Smooth muscle cell (in vitro differentiated cells): ENCODE data around the gene CHRM1. TPM values are rescaled to one million over a fixed set of nuclear protein-coding genes. Genes with fewer than 3 reads are reported as not detected.

ENCODE experiments used
- DNase-seq: peaks from one replicate; lab custom pipeline; 2025; ENCODE audit not compliant: unreplicated experiment; lab: John Stamatoyannopoulos, UW
- H2AFZ ChIP-seq: fragments of 200-600 bp; sonication (generic); 2 replicates; pipeline ENCODE4 v1.6.0; 2016; ENCODE audit warnings: antibody characterized with exemption, low read depth, mild to moderate bottlenecking
- H3F3A ChIP-seq: fragments of 200-600 bp; sonication (generic); 2 replicates; pipeline ENCODE4 v1.6.0; 2017; ENCODE audit warnings: antibody characterized with exemption, low read depth
- H3K27ac ChIP-seq: fragments of 200-600 bp; sonication (generic); 2 replicates; pipeline ENCODE4 v1.5.1; 2016; ENCODE audit warnings: low read depth, mild to moderate bottlenecking
- H3K27me3 ChIP-seq: fragments of 200-600 bp; sonication (generic); 2 replicates; pipeline ENCODE4 v1.6.1; 2016; ENCODE audit warnings: low read depth, mild to moderate bottlenecking
- H3K36me3 ChIP-seq: fragments of 200-600 bp; sonication (generic); 2 replicates; pipeline ENCODE4 v1.5.1; 2016; ENCODE audit warnings: low read depth
- H3K4me1 ChIP-seq: fragments of 200-600 bp; sonication (generic); 2 replicates; pipeline ENCODE4 v1.5.1; 2016; ENCODE audit warnings: low read depth
- H3K4me2 ChIP-seq: fragments of 200-600 bp; sonication (generic); 2 replicates; pipeline ENCODE4 v1.6.0; 2016; ENCODE audit warnings: mild to moderate bottlenecking
- H3K4me3 ChIP-seq: fragments of 200-600 bp; sonication (generic); 2 replicates; pipeline ENCODE4 v1.5.1; 2016; ENCODE audit warnings: mild to moderate bottlenecking
- H3K79me2 ChIP-seq: fragments of 200-600 bp; sonication (generic); 2 replicates; pipeline ENCODE4 v1.6.0; 2016; ENCODE audit warnings: low read depth, mild to moderate bottlenecking
- H3K9ac ChIP-seq: fragments of 200-600 bp; sonication (generic); 2 replicates; pipeline ENCODE4 v1.6.0; 2016; ENCODE audit warnings: low read depth
- H3K9me3 ChIP-seq: fragments of 200-600 bp; sonication (generic); replicated peaks from 2 replicates; pipeline ENCODE4 v1.5.1; 2016; ENCODE audit warnings: low read depth
- H4K20me1 ChIP-seq: fragments of 200-600 bp; sonication (generic); 2 replicates; pipeline ENCODE4 v1.6.0; 2016; ENCODE audit warnings: low read depth
- WGBS: methylation state at CpG from one replicate; pipeline ENCODE4 v1.1.7; 2016; ENCODE audit warnings: low lambda C conversion rate; 5-methylcytosine and 5-hydroxymethylcytosine counted together
- polyA plus RNA-seq: library from polyadenylated mRNA; unstranded; fragments of >200 nt; fragmentation: Nextera tagmentation; extraction: Ambion mirVana; gene quantifications from 2 replicates; pipeline ENCODE4 v1.2.1, GENCODE V29; 2016
- total RNA-seq: library from RNA; depleted of rRNA; stranded (reverse); fragments of >200 nt; gene quantifications from 2 replicates; pipeline ENCODE4 v1.2.3, GENCODE V29; 2014
- TF ChIP-seq, protein P1 (sequence below): fragments of 200-600 bp; sonication (generic); IDR thresholded peaks from 2 replicates; pipeline ENCODE4 v1.5.1; 2017; ENCODE audit warnings: borderline replicate concordance, mild to moderate bottlenecking, antibody characterized with exemption; ENCODE audit not compliant: insufficient read depth, poor library complexity, severe bottlenecking

Gene CHRM1
- total and polyA plus RNA-seq, 2 experiments from 2014 or later, result not detected

GRCh38 chr11:62930666-62931065 is 9.5 kb upstream of the CHRM1 start:
- Histone ChIP-seq H3K4me2 (no peak overlapping the region), H2AFZ (no peak overlapping the region), H3K4me3 (no peak overlapping the region), H3K4me1 (peaks cover 8% of the 10 kb centered on the region), H3K9me3 (no peaks in the 10 kb centered on the region), H3F3A (no peaks in the 10 kb centered on the region), H3K27me3 (peaks cover 42% of the 10 kb centered on the region), H3K27ac (no peak overlapping the region), H4K20me1 (no peaks in the 10 kb centered on the region), H3K9ac (no peak overlapping the region), H3K36me3 (no peaks in the 10 kb centered on the region), H3K79me2 (no peaks in the 10 kb centered on the region)
- TF ChIP-seq, protein P1, sequence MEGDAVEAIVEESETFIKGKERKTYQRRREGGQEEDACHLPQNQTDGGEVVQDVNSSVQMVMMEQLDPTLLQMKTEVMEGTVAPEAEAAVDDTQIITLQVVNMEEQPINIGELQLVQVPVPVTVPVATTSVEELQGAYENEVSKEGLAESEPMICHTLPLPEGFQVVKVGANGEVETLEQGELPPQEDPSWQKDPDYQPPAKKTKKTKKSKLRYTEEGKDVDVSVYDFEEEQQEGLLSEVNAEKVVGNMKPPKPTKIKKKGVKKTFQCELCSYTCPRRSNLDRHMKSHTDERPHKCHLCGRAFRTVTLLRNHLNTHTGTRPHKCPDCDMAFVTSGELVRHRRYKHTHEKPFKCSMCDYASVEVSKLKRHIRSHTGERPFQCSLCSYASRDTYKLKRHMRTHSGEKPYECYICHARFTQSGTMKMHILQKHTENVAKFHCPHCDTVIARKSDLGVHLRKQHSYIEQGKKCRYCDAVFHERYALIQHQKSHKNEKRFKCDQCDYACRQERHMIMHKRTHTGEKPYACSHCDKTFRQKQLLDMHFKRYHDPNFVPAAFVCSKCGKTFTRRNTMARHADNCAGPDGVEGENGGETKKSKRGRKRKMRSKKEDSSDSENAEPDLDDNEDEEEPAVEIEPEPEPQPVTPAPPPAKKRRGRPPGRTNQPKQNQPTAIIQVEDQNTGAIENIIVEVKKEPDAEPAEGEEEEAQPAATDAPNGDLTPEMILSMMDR, result no peak
- DNase-seq, result no peak
- 95% methylated on average over 1 of the region's 1 CpG for WGBS

DNA sequence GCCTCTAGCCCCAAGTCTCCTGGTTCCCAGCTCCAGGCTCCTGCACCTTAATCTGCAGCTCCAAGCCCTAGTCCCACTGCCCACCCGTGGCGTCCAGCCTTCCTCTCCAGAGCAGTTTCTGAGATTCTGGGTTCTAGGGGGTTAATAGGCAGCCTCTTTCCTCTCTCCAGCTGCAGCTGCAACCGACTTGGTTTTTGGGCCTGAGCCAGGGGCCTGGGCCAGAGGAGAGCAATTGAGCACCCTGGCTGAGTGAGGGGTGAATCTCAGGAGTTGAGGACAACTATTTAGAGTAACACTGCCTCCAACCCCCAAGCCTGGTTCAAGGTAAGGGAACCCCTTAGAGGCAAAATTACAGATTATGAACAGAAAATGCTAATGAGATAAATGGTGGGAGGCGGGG is 9.0 kb upstream of the CHRM1 start:
- Histone ChIP-seq H3K27me3 (peaks cover 47% of the 10 kb centered on the region), H3K4me1 (peaks cover 13% of the 10 kb centered on the region), H2AFZ (no peak overlapping the region), H3K9ac (no peak overlapping the region), H3K9me3 (no peaks in the 10 kb centered on the region), H3K4me3 (no peak overlapping the region), H3F3A (no peaks in the 10 kb centered on the region), H4K20me1 (no peaks in the 10 kb centered on the region), H3K4me2 (no peak overlapping the region), H3K27ac (no peak overlapping the region), H3K36me3 (no peaks in the 10 kb centered on the region), H3K79me2 (no peaks in the 10 kb centered on the region)
- TF ChIP-seq, protein P1, result no peak
- DNase-seq, result no peak
- WGBS, result 70% methylated on average over 4 of the region's 4 CpGs

DNA sequence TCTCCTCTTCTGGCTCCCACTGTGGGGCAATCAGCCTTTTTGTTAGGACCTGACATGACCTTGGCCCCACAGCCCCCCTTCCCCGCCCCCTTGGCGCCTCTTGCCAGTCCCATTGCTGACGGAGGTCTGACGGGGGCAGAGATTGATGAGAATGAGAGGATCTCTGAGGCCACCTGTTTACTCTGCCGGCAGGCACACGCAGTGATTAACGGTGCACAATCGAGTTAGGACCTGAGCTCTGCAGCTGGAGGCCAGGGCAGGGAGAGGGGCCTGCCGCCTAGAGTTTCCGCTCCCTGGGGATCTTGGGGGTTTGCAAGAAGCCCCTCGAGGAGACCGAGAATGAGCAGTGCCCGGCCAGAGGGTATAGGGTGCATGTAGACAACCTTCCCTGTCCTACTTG is 6.8 kb upstream of the CHRM1 start:
- no peak for DNase-seq
- H3F3A ChIP-seq, result no peaks in the 10 kb centered on the region
- peaks cover 68% of the 10 kb centered on the region for H3K27me3 ChIP-seq
- H4K20me1 ChIP-seq, result no peaks in the 10 kb centered on the region
- no peak overlapping the region for H3K9ac ChIP-seq
- peaks cover 13% of the 10 kb centered on the region for H3K4me1 ChIP-seq
- H3K36me3 ChIP-seq, result no peaks in the 10 kb centered on the region
- TF ChIP-seq, protein P1, result no peak
- no peaks in the 10 kb centered on the region for H3K79me2 ChIP-seq
- no peak overlapping the region for H3K27ac ChIP-seq
- no peaks in the 10 kb centered on the region for H3K9me3 ChIP-seq
- no peak overlapping the region for H2AFZ ChIP-seq
- no peak overlapping the region for H3K4me3 ChIP-seq
- H3K4me2 ChIP-seq, result no peak overlapping the region
- WGBS, result 64% methylated on average over 11 of the region's 13 CpGs

- peaks cover 75% of the 10 kb centered on the region for H3K27me3 ChIP-seq
- H3K4me3 ChIP-seq, result peak overlapping the region; percentile 43
- WGBS, result 11% methylated on average over 49 of the region's 53 CpGs
Observed at GRCh38 chr11:62926680-62927455, 5.7 kb upstream of the CHRM1 start.

More at GRCh38 chr11:62926680-62927455, 5.7 kb upstream of the CHRM1 start:
- Histone ChIP-seq H3K27ac (no peak overlapping the region), H3K4me1 (peaks cover 13% of the 10 kb centered on the region), H3K9ac (no peak overlapping the region), H3K79me2 (no peaks in the 10 kb centered on the region), H3F3A (no peaks in the 10 kb centered on the region), H3K36me3 (no peaks in the 10 kb centered on the region), H3K9me3 (no peaks in the 10 kb centered on the region), H3K4me2 (peak overlapping the region; percentile 95), H4K20me1 (no peaks in the 10 kb centered on the region), H2AFZ (no peak overlapping the region)
- TF ChIP-seq, protein P1, result no peak
- no peak for DNase-seq
